Measurements from ENCODE around the gene PCNX3.

The PCNX3 gene

DNA sequence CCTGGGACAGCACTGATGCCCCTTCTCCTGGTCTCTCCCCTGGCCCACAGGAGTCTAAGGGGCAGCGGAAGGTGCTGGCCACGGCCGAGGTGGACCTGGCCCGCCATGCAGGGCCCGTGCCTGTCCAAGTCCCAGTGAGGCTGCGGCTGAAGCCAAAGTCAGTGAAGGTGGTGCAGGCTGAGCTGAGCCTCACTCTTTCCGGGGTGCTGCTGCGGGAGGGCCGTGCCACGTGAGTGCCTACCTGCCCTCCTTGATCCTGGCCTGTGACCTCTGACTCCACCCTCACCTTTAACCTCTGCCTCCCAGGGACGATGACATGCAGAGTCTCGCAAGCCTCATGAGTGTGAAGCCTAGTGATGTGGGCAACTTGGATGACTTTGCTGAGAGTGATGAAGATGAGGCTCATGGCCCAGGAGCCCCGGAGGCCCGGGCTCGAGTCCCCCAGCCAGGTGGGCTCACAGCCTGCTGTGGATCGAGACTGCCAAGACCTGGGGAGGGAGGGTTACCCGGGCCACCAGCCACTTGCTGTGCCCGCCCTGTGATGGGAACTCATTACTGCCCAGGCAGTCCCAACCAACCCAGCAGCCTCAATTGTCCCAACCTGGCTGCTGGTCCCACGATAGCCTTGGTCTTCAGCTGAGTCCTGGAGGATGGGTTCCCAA, 35.4 kb upstream of the PCNX3 start:
- DNase-seq (ENCODE audit: low read depth in 2 of 2), result no peak

DNA sequence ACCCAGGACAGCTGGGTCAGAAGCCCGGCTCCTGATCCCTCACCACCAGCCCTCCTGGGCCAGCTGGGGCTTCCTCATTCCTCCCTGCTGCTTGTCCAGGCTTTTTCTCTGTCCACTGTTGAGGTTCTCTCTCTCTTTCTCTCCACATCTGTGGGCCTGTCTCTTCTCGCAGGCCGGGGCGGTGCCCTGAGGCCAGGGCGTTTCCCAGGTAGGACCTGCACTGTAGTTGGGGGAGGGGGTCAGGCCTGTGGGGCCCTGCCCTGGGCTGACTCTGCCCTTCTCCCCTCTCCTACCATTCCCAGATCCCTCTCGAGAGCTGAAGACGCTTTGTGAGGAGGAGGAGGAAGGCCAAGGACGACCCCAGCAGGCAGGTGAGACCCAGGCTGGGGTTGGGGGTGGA, 34.8 kb upstream of the PCNX3 start:
- DNase-seq (ENCODE audit: low read depth in 2 of 2), result no peak

DNA sequence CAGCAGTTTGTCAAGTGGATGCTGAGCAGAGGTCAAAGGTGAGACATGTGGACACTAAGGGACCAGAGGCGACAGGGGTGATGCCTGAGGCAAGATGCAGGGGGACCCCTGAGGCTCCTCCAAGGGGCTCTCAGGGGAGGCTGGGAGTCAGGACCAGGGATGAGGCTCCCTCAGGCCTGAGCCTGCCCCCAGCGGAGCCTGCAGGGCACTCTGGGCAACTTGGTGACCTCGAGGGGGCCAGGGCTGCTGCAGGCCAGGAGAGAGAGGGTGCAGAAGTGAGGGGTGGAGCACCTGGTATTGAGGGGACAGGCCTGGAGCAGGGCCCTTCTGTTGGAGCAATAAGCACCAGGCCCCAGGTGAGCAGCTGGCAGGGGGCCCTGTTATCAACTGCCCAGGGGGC, 33.6 kb upstream of the PCNX3 start:
- no peak for DNase-seq (ENCODE audit: low read depth in 2 of 2)

DNA sequence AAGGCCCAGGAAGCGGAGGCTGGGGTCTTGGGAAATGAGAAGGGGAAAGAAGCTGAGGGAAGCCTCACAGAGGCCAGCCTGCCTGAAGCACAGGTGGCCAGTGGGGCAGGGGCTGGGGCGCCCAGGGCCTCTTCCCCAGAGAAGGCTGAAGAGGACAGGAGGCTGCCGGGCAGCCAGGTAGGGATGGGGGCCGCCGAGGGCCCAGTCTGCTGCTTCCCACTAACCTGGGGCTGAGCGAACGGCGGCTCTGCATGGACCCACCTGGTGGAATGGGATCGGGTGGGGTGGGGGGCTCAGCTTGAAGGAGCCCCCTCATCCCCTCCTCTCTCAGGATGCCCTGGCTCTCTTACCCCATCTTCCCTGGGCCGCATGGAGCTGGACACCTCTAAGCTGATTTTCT, 32.0 kb upstream of the PCNX3 start:
- no peak for DNase-seq (ENCODE audit: low read depth in 2 of 2)

DNA sequence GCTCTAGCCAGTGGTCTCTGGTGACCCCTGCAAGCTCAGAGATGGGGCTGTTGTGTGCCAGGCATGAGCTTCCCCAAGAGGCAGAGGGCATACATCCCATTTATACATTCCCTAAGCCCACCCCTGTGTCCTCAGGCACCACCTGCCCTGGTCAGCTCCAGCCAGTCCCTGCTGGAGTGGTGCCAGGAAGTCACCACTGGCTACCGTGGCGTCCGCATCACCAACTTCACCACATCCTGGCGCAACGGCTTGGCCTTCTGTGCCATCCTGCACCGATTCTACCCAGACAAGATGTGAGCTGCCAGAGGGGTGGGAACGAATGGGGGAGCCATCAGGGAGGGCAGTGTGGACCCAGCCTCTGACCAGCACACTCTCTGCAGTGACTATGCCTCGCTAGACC, 31.5 kb upstream of the PCNX3 start:
- no peak for DNase-seq (ENCODE audit: low read depth in 2 of 2)

DNA sequence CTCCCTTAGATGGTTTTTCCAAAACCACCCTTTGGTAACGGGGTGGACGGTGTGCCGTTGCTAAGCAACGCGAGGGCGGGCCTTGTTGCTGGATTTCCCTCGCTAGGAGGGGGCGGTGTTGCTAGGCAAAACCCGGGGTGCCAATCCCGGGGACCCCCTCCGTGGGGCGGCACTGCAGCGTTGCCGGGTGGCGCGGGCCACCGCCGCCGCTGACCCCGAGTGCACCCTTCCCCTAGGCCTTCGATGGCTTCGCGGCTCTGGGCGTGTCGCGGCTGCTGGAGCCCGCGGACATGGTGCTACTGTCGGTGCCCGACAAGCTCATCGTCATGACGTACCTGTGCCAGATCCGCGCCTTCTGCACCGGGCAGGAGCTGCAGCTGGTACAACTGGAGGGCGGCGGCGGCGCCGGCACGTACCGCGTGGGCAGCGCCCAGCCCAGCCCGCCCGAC, 30.8 kb upstream of the PCNX3 start:
- DNase-seq (ENCODE audit: low read depth in 2 of 2), result no peak

GRCh38 chr11:65585396-65586246, 30.0 kb upstream of the PCNX3 start:
- no peak for DNase-seq (ENCODE audit: low read depth in 2 of 2)

DNA sequence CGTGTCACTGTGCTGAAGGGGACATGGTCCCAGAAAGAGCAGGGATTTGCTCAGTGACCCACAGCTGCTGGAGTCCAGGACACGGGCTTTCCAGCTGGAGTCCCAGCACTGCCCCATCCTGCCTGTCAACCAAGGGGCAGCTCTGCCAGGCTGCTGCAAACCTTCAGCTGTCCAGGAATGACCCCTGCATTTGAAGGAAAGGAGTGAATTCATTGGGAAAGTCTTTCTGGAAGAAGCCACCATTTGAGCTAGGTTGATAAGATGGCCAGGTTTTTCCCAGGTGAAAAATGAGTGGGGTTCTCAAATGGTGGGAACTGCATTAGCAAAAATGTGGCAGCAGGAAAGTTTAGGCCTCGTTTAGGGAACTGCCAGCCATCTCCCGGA, 29.3 kb upstream of the PCNX3 start:
- DNase-seq (ENCODE audit: low read depth in 2 of 2), result no peak

DNA sequence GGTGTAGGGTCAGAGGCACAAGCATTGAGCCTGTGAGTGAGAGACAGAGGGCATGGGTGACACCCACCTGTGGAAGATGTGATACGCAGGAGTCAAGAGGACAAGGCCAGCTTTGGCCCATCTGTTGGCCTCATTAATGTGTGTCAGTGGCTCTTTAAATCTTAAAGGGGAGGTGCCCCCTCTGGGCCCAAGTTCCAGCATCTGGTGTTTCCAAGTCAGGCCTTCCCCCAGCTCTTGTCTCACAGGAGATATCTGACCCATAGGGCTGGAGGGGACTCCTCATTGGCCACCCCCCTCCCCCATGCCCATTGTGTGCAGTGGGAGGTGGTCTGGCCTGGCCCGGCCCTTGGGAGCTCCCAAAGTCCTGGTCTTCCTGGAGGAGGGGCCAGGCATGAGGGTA, 28.9 kb upstream of the PCNX3 start:
- no peak for DNase-seq (ENCODE audit: low read depth in 2 of 2)

DNA sequence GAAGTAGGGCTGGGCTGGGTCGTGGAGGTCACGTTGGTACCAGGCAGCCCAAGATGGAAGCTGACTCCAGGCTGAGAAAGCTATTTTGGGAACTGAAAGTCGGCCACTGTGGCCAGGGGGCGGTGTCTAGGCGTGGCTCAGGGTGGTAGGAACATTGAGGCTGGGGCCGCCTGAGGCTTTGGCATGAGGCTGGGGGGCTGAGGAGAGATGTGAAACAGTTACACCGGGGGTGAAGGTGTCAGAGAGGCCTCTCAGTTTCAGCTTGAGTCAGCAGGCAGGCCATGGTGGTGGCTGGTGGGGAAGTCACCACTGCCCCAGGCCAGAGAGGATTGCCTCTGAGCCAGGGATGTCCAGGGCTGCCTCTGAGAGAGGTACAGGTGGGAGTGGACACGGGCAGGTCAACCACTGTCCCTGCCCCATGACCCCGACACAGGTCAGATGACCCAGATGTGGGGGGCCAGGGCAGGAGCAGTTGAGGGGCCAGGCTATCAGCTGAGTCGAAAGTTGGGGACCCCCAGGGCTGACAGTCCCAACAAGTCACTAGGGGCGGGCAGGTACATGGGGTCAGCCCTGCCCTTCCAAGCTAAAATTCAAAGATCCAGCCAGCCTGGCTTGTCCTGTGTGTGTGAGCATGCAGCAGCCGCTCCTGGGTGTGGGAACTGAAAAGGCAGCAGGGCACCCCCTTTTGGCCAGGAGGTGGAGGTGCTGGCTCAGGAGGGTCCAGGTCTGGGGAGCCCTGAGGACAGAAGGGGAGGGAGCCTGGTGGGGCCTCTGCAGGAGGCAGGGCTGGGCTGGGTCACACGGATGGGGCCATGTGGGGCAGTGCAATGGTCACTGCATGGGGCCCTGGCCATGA, 27.1 kb upstream of the PCNX3 start:
- DNase-seq (ENCODE audit: low read depth in 2 of 2), result peak; percentile 37 to 67

GRCh38 chr11:65589444-65590239, 25.9 kb upstream of the PCNX3 start:
- no peak for DNase-seq (ENCODE audit: low read depth in 2 of 2)

GRCh38 chr11:65590240-65590738, 25.3 kb upstream of the PCNX3 start:
- DNase-seq (ENCODE audit: low read depth in 2 of 2), result no peak

- DNase-seq (ENCODE audit: low read depth in 2 of 2), result no peak
Observed at GRCh38 chr11:65591939-65592857, 23.4 kb upstream of the PCNX3 start.

GRCh38 chr11:65592858-65593517, 22.6 kb upstream of the PCNX3 start:
- no peak for DNase-seq (ENCODE audit: low read depth in 2 of 2)

DNA sequence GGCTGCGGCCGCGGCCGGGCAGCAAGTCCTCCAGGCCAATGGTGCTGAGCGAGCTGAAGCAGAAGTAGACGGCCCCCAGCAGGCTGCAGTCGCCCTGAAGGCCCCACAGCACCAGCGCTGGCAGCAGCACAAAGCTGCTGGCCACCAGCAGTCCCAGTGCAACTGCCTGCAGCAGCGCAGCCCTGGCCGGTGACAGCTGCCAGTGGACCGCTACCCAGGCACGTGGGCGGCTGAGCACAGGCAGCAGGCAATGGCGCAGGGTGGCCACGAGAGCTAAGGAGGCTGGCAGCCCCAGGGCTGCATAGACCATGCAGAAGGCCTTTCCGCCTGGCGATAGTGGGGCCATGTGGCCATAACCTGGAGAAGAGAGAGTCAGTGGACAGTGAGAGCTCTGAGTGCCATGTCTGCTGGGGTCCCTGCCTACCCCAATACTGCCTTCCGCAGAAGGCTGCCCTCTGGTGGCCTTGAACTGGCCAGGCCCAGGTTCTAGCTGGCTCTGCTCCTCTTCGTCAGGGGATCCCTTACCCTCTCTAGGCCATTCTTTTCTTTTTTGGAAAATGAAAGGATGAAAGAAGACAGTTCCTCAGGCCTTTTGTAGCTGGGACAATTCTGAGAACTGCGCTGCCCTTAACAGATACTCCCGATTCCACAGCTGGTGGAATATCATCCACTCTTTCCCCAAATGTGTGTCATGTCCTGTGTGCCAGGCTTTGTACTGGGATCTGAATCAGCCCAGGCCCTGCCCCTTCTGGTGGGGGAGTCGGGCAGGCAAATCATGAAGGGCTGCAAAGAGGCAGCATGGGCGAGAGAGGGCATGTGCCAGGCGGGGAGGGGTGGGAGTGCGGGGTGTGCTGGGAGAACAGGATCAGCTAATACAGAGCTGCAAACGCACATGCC, 21.8 kb upstream of the PCNX3 start:
- DNase-seq (ENCODE audit: low read depth in 2 of 2), result no peak

GRCh38 chr11:65595131-65595530, 20.4 kb upstream of the PCNX3 start:
- no peak for DNase-seq (ENCODE audit: low read depth in 2 of 2)

DNA sequence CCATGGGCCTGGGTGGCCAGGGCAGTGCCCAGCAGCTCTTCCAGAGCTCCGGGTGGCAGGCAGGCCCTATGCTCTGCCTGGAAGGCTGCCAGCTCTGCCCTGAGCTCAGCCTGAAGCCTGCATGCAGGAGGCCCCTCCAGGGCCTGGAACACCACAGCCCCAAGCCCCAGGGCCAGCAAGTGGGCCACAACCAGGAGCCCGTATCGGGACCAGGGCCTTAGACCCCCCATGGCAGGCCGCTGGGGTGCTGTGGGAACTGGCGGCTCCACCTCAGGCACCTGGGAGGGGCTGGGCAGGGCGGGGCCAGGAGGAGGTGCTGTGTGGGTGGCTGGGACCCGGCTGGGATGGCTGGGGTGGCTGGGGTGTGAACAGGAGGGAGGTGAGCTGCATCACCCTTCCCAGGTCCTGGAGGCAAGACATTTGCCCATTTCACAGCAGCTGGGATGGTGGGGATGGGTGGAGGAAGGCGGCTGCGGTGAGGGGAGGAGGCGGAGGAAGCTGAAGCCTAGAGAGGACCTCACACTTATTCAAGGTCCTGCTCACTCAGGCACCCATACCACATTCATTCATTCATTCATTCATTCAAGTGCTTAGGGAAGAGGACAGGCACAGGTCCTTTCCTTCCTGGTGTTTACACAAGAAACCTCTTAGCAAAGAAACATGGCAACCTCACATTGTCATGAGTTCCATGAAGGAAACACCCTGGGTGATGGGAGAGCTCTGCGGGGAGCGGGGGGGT, 19.9 kb upstream of the PCNX3 start, which contains the start of gene KCNK7:
Gene KCNK7, minus strand, starts transcription at position 258 of the 739 bp plus-strand sequence. Its CDS starts 28 bp downstream, at position 230.
- no peak for DNase-seq (ENCODE audit: low read depth in 2 of 2)

- DNase-seq (ENCODE audit: low read depth in 2 of 2), result no peak
Observed at GRCh38 chr11:65596520-65596919, 19.1 kb upstream of the PCNX3 start.

Data from stimulated activated CD4-positive, alpha-beta T cell treated with anti-CD3 and anti-CD28 coated beads, Interleukin-1b, Interleukin-23, amount 100 ng/mL, for 4 hours (primary cell).